ENCODE results near the gene RTL5. TPM values are rescaled to one million over a fixed set of nuclear protein-coding genes. Genes with fewer than 3 reads are reported as not detected.

Gene RTL5
- total RNA-seq, 3 donors from 2014 or later: 0.75 to 13.5 (median 2.7) TPM

GRCh38 chrX:72120837-72121236 lies 10.9 kb downstream of the RTL5 start:
- Histone ChIP-seq H3K36me3 (ENCODE audit: low read depth) (no peaks in the 10 kb centered on the region), H3K4me3 (no peak overlapping the region), H3K4me1 (ENCODE audit: low read depth) (no peaks in the 10 kb centered on the region), H3K9me3 (no peaks in the 10 kb centered on the region)
- intact Hi-C loops (cut with DNase I, micrococcal nuclease): loop anchor here in 1 of 2 donors (10.0 kb wide), 1 partner anchor 96 kb away; no protein-coding TSS in a partner anchor
- ATAC-seq (no peak), DNase-seq (no peak)
- TF ChIP-seq CTCF (IDR thresholded peaks at IDR 0.05): no peak

- H3K9me3 ChIP-seq: no peaks in the 10 kb centered on the region
- intact Hi-C loops (cut with DNase I, micrococcal nuclease): no loop called here
- no peak for TF ChIP-seq CTCF (IDR thresholded peaks at IDR 0.05)
- no peaks in the 10 kb centered on the region for H3K36me3 ChIP-seq (ENCODE audit: low read depth)
- no peak overlapping the region for H3K4me3 ChIP-seq
- ATAC-seq (no peak), DNase-seq (no peak)
- no peaks in the 10 kb centered on the region for H3K4me1 ChIP-seq (ENCODE audit: low read depth)
Observed at GRCh38 chrX:72117636-72118210, 14.0 kb downstream of the RTL5 start.

GRCh38 chrX:72115380-72115779 lies 16.3 kb downstream of the RTL5 start:
- Histone ChIP-seq H3K36me3 (ENCODE audit: low read depth) (no peaks in the 10 kb centered on the region), H3K9me3 (no peaks in the 10 kb centered on the region), H3K4me1 (ENCODE audit: low read depth) (no peaks in the 10 kb centered on the region), H3K4me3 (no peak overlapping the region)
- ATAC-seq: no peak
- no peak for DNase-seq
- no peak for TF ChIP-seq CTCF (IDR thresholded peaks at IDR 0.05)
- intact Hi-C loops (cut with DNase I, micrococcal nuclease): no loop called here

- Histone ChIP-seq H3K4me3 (no peak overlapping the region), H3K36me3 (ENCODE audit: low read depth) (no peaks in the 10 kb centered on the region), H3K4me1 (ENCODE audit: low read depth) (no peaks in the 10 kb centered on the region), H3K9me3 (no peaks in the 10 kb centered on the region)
- no peak for DNase-seq
- intact Hi-C loops (cut with DNase I, micrococcal nuclease): no loop called here
- TF ChIP-seq CTCF (IDR thresholded peaks at IDR 0.05): no peak
- ATAC-seq: no peak
Observed at GRCh38 chrX:72114807-72115206, 16.9 kb downstream of the RTL5 start.

- DNase-seq (no peak), ATAC-seq (no peak)
- Histone ChIP-seq H3K4me3 (no peak overlapping the region), H3K4me1 (ENCODE audit: low read depth) (no peaks in the 10 kb centered on the region), H3K9me3 (no peaks in the 10 kb centered on the region), H3K36me3 (ENCODE audit: low read depth) (no peaks in the 10 kb centered on the region)
- no peak for TF ChIP-seq CTCF (IDR thresholded peaks at IDR 0.05)
- intact Hi-C loops (cut with DNase I, micrococcal nuclease): no loop called here
Observed at GRCh38 chrX:72114306-72114705, 17.4 kb downstream of the RTL5 start.

- DNase-seq: no peak
Observed at GRCh38 chrX:72113461-72113860, 18.3 kb downstream of the RTL5 start.

More at GRCh38 chrX:72113461-72113860, 18.3 kb downstream of the RTL5 start:
- no peak for ATAC-seq
- Histone ChIP-seq H3K36me3 (ENCODE audit: low read depth) (no peaks in the 10 kb centered on the region), H3K4me1 (ENCODE audit: low read depth) (no peaks in the 10 kb centered on the region), H3K9me3 (no peaks in the 10 kb centered on the region), H3K4me3 (no peak overlapping the region)
- TF ChIP-seq CTCF (IDR thresholded peaks at IDR 0.05): no peak
- intact Hi-C loops (cut with DNase I, micrococcal nuclease): no loop called here
